AG09319 (cell line): ENCODE measurements around the gene EPC2.

Experiments used
- DNase-seq: peaks from one replicate; pipeline ENCODE4 v3.0.0-alpha.2; 2010; ENCODE audit warnings: low read depth; ENCODE audit errors: extremely low read depth
- TF ChIP-seq, protein P1 (sequence below): IDR thresholded peaks from 2 replicates; pipeline ENCODE4 v1.5.1; 2011; ENCODE audit warnings: low read depth, mild to moderate bottlenecking, inconsistent platforms, low read length, moderate library complexity

The EPC2 gene

DNA sequence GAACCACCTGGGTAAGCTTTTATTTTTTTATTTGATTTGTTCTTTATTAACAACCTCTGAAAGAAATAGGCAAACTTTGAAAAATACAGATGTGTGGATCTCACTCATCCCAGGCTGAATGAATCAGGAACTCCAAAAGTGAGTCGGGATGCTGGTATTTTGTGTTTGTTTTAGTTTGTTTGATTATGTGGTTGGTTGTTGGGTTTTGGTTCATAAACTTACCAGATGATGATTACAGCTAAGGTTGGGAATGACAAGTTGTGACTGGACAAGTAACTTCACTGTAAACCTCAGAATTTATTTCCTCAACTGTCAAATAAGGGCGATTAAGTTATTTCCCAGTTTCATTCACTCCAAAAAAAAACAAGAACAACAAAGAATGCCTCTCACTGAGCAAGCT, 150.0 kb downstream of the EPC2 start:
- DNase-seq, result peak; percentile 66
- TF ChIP-seq, protein P1, sequence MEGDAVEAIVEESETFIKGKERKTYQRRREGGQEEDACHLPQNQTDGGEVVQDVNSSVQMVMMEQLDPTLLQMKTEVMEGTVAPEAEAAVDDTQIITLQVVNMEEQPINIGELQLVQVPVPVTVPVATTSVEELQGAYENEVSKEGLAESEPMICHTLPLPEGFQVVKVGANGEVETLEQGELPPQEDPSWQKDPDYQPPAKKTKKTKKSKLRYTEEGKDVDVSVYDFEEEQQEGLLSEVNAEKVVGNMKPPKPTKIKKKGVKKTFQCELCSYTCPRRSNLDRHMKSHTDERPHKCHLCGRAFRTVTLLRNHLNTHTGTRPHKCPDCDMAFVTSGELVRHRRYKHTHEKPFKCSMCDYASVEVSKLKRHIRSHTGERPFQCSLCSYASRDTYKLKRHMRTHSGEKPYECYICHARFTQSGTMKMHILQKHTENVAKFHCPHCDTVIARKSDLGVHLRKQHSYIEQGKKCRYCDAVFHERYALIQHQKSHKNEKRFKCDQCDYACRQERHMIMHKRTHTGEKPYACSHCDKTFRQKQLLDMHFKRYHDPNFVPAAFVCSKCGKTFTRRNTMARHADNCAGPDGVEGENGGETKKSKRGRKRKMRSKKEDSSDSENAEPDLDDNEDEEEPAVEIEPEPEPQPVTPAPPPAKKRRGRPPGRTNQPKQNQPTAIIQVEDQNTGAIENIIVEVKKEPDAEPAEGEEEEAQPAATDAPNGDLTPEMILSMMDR, result no peak

DNA sequence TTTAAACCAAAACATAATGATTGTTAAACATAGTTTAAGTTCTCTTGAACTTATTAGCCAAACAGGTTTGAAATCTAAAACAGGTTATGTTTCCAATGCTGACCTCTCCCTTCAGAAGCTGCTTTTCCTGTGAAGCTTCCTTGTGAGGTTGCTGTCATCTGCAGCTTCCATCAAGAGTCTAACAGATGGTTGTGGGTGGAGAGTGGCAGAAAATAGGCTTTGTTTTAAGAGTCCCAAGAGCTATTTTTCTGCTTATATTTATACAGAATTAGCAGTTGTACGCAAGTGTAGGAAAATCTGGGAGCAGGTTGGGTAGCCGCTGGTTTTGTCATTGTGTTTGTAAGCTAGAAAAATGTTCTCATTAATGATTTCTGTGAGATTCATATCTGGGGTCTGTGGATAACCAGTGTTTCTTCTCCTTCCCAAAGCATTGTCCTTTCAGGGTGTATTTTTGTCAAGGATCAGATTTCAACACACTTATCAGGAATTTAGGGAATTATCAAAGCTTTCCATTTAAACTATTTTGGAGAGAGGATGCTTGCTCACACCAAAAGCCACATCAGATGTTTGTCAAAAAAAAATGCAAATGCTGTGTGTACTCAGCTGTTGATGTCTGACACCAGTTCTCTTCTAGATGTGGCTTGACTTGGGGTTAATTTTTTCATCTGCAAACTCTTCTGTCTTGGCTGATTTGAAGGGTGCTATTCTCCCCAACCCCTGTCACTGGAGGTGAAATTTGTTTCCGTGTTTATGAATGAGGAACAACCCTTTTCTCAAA, 152.4 kb downstream of the EPC2 start:
- DNase-seq, result no peak
- TF ChIP-seq, protein P1, result no peak

DNA sequence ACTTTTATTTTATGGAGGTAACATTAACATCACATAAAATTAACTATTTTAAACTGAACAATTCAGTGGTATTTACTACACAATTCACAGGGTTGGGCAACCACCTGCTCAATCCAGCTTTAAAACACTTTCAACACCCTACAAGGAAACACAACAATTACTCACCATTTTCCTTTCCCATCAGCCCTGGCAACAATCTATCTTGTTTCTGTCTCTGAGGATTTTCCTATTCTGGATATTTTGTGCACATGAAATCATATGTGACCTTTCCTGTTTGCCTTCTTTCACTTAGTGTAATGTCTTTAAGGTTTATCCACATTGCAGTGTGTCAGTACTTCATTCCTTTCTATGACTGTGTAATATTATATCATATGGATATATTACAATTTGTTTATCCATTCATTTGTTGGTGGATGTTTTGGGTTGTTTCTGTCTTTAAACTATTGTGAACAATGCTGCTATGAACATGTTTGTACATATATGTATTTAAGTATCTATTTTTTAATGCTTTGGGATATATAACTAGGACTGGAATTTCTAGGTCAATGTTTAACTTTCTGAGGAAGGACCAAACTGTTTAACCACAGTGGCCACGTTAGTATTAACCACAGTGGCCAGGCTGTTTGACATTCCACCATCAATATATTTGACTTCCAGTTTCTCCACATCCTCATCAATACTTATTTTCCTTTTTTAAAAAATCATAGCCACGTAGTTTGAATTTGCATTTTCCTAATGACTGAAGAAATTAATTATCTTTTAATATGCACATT, 158.1 kb downstream of the EPC2 start:
- no peak for DNase-seq
- TF ChIP-seq, protein P1, result no peak

DNA sequence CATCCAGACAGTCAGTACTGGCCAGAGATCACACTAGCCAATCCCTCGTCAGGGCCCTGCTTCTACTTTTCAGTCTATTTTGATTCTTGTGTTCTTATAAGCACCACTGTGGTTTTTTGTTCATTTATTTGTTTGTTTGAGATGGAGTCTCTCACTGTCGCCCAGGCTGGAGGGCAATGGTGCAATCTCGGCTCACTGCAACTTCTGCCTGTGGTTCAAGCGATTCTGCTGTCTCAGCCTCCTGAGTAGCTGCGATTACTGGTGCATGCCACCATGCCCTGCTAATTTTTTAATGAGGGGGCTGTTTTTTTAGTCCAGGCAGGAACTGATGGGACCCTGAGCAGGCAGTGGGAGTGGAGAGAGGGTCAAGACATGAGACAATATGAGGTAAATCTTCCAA, 165.5 kb downstream of the EPC2 start:
- TF ChIP-seq, protein P1, result no peak
- no peak for DNase-seq

DNA sequence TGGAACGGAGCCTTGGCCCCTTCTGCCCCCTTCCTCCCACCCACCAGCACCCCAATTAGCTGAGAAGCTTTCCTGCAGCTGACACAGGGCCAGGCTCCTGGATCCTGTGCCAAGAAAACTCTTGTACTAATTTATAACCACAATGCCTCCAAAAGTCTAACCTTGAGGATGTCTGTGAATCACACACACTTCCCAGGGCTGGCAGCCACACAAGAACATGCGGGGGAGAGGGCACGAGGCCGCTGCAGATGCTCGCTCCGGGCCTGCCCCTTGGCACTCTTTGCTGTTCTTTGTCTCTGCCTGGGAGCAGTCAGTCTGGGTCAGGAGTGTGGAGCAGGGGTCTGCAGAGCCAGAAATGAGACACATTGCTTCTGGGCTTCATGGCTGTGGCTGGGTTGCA, 167.8 kb downstream of the EPC2 start:
- TF ChIP-seq, protein P1, result no peak
- DNase-seq, result peak; percentile 35

DNA sequence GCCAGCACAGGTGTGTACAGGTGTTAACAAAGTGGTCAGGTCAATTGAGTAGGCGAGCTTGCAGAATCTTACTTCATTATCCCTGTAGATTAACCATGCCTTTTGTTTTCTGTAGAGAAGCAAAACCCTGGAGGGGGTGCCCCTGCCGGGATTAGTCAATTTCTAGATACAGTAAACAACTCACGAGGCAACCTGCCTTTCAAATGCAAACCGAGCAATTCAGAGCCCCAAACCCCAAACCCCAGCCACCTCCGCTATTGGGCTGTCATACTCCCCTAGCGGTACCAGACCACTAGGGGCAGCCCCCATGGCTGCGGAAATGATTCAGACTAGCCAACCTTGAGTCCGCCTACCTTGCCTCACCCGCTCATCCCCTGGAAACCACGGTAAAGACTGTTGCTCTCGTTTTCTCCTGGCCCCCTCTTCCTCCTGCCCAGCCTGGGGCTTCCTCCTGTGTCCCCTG, 169.1 kb downstream of the EPC2 start:
- TF ChIP-seq, protein P1, result no peak
- no peak for DNase-seq
